NCI-H460 (cell line): ENCODE measurements around the gene SLC27A3. TPM values are rescaled to one million over a fixed set of nuclear protein-coding genes. Genes with fewer than 3 reads are reported as not detected.
"Not testable (repeated sequence)": the region's sequence is repeated elsewhere in the genome, so short reads cannot be mapped to it uniquely, and the experiment has no call there.

Experiments
- DNase-seq: peaks from one replicate; pipeline ENCODE4 v3.0.0-alpha.2; 2016; ENCODE audit warnings: low read depth; ENCODE audit errors: extremely low read depth
- total RNA-seq: library from RNA; depleted of rRNA; stranded (reverse); fragments of >200 nt; shearing (Covaris generic); gene quantifications from 2 replicates; pipeline ENCODE4 v1.2.3, GENCODE V29; 2014

The SLC27A3 gene
- total RNA-seq, 1 experiment from 2014 or later, result 1.2 TPM

DNA sequence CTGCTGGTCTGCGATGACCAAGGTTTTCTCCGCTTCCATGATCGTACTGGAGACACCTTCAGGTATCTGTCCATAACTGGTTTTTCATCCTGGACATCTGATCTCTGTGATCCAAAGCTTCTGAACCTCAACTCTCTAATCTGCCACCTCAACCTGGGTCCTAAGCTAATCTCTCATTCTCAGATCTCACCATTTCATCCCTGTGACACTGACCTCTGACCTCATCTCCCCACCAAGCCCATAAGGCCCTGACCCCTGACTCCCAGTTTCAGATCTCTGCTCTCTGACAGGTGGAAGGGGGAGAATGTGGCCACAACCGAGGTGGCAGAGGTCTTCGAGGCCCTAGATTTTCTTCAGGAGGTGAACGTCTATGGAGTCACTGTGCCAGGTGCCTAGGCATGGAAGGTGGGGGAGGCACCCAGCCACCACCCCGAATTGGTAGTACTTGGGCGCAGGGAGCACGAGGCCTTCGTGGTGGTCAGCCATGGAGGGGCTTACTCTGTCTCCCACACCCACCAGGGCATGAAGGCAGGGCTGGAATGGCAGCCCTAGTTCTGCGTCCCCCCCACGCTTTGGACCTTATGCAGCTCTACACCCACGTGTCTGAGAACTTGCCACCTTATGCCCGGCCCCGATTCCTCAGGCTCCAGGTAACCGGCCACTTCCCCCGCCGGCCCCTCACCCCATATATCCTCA lies 3.8 kb downstream of the SLC27A3 start:
- DNase-seq, result no peak

DNA sequence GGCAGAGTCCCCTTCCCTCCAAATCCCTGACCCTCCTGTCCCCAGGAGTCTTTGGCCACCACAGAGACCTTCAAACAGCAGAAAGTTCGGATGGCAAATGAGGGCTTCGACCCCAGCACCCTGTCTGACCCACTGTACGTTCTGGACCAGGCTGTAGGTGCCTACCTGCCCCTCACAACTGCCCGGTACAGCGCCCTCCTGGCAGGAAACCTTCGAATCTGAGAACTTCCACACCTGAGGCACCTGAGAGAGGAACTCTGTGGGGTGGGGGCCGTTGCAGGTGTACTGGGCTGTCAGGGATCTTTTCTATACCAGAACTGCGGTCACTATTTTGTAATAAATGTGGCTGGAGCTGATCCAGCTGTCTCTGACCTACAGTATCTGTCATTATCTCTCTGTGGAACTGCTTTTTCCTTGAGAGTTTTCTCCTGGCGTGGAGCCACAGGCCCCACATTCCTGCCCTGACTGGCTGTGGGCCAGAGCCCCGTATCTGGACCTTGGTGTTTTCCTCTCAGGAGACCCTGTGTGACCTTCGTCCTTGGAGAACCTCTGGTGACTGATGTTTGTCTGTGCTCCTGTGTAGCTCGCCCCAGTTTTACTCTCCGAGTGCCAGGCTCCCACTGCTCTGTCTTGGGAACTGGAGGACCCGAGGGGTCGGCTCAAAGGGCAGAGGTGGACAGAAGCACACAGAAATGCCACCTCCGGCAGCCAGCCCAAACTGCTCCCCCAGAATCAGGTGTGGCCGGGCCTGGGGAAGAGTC lies 4.8 kb downstream of the SLC27A3 start:
- DNase-seq, result no peak

DNA sequence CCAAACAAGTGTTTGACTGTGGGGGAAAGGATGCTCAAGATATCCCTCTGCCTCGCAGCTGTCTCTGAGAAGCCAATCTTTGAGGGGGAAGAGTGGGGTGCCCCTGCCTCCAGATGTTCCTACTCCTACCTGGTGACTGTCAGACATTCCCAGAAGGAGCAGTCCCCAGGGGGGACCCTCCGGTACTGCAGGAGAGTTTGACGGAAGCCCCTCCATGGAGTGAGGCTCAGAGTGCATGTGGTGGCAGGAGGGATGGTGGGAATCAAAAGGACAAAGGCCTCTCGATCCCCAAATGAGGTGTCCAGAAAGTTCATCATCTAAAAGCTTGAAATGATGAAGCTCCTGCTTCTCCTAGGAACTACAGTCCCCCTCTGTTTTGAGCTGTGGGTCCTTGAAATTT lies 5.3 kb downstream of the SLC27A3 start:
- no peak for DNase-seq

DNA sequence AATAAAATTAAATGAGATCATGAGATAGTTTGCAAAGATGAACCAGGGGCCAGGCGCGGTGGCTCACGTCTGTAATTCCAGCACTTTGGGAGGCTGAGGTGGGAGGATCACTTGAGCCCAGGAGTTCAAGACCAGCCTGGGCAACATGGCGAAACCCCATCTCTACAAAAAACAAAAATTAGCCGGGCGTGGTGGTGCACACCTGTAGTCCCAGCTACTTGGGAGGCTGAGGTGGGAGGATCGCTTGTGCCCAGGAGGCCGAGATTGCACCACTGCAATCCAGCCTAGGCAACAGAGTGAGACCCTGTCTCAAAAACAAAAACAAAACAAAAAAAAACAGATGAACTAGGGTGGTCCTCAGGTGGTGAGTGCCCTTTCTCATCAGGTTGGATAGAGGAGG lies 7.4 kb downstream of the SLC27A3 start:
- DNase-seq, result not testable (repeated sequence)

DNA sequence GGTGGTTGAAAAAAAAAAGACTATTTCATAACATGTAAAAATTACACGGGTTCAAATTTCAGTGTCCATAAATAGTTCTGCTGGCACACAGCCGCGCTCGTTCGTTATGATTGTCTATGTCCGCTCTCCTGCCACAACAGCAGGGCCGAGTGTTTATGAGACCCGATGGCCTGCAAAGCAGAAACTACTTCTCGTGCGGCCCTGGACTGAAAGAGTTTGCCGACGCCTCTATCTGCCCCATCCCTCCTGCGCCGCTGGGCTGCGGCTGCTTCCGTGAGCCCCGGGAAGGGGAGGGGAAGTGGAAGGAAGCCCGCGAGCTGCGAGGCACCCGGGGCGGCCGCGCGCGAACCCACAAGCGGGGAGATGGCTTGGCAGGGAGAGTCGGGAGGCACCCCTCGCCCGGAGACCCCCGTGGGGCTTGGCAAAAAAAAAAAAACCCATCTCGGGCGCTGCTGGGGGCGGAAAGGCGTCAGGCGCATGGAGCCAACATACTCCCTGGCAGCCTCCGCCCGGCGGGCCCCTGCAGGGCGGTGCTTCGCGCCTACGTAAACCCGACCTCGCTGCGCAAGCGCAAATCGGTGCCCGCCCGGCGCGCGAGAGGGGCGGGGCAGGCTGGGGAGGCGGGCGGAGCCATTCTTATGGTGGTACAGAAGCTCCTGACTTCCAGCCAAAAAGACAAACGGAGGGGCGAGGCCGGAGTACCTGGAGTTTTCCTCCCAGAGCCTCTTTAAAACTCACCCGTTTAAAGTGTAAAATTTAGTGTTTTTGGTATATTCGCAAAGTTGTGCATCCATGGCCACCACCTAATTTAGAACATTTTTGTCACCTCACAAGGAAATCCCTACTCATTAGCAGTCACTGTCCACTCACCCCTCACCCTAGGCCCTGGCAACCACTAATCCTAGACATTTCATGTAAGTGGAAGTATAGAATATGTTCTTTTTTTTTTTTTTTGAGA lies 8.3 kb downstream of the SLC27A3 start:
- DNase-seq, result peak; percentile 90

DNA sequence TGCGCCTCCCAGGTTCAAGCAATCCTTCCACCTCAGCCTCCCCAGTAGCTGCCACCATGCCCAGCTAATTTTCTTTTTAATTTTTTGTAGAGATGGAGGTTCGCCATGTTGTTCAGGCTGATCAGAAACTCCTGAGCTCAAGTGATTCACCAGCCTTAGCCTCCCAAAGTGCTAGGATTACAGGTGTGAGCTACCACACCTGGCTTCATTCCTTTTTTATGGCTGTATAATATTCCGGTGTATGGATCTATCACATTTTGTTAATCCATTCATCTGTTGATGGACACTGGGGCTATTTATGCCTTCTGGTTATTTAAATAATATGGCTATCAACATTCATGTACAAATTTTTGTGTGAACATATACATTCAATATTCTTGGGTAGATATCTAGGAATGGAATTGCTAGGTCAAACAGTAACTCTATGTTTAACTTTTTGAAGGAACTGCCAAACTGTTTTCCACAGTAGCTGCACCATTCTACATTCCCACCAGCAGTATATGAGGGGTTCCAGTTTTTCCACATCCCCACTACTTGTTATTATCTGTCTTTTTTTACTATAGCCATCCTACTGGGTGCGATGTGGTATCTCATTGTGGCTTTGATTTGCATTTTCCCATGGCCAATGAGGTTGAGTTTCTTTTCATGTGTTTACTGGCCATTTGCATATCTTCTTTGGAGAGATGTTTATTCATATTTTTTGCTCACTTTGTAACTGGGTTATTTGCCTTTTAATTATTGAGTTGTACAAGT lies 11.0 kb downstream of the SLC27A3 start:
- DNase-seq, result no peak

DNA sequence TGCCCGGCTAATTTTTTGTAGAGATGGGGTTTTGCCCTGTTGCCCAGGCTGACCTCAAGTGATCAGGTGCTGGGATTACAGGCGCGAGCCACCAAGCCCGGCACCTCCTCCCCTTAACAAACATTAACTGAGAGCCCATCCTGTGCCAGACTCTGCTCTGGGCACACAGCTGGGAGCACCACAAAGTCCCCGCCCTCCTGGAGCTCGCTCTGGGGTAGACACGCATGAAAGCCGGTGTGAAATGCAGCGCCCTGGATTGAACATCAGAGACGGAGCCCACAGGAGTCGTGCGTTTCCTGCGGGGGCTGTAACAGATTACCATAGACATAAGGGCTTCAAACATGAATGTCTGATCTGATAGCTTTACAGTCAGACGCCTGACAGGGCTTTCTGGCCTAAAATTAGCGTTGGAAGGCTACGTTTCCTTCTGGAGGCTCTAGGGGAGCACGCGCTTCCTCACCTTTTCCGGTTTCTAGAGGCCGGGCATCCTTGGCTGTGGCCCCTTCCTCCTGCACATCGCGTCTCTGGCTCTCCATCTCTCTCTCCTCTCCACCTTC lies 14.3 kb downstream of the SLC27A3 start:
- DNase-seq, result no peak

DNA sequence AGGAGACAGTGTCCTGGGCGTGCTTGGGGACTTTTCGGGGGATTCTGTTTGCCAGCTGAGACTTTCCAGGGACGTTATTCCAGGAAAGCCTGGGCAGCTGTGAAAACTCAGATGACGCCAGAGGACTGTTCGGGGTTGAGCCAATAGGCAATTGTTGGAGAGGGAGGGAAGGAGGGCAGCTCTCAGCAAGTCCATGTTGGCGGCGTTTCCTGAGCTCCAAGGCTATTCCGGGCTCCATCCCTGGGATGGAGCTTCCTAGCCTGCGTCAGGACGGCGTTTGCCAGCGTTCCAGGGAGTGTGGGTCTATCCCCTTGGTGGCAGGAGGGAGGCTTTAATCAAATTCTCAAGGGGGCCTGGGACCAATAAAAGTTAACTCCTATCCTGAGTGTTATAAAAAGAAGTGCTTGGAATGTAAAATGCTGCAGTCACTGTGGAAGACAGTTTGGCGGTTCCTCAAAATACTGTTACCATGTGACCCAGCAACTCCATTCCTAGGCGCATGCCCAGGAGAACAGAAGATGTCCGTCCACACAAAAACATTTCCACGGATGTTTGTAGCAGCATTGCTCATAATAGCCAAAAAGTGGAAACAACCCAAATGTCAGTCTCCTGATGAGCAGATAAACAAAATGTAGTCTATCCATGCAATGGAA lies 15.2 kb downstream of the SLC27A3 start:
- no peak for DNase-seq

DNA sequence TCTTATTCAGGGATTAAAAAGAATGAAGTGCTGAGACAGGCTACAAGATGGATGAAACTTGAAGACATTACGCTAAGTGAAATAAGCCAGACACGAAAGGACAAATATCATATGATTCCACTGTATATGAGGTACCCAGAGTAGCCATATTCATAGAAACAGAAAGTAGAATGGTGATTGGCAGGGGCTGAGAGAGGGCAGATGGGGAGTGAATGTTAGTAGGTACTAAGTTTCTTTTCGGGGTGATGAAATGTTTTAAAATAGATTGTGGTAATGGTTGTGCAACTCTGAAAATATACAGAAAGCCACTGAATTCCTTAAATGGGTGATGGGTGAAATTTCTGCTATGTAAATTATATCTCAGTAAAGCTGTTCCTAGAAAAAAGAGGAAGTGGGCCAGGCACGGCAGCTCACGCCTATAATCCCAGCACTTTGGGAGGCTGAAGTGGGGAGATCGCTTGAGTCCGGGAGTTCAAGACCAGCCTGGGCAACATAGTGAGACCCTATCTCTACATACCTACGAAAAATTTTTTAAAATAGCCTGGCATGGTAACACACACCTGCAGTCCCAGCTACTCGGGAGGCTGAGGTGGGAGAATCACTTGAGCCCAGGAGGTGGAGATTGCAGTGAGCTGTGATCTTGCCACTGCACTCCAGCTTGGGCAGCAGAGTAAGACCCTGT lies 15.9 kb downstream of the SLC27A3 start:
- DNase-seq, result no peak

DNA sequence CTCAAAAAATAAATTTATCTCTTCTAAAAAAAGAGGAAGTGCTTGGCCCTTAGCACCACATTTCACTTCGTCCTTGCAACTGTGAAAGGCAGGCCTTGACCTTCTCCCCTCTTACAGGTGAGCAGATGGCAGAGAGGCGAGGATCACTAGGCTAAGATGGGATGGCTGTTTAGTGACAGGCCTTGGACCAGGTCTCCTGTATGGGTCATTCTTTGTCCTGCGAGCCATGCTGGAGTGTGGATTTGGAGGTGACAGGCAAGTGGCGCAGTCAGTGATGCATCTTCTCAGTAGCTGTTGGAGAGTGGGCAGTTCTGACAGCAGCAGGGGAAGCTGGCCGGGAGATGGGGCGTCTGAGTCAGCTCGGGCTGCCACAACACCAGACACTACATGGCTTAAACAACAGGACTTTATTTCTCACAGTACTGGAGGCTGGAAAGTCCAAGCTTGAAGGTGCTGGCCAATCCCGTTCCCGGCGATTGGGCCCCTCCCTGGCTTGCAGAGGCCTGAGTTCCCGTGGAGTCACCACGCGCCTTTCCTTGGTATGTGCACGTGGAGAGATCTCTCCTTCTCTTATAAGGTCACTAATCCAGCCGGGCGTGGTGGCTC lies 16.5 kb downstream of the SLC27A3 start:
- DNase-seq, result no peak

DNA sequence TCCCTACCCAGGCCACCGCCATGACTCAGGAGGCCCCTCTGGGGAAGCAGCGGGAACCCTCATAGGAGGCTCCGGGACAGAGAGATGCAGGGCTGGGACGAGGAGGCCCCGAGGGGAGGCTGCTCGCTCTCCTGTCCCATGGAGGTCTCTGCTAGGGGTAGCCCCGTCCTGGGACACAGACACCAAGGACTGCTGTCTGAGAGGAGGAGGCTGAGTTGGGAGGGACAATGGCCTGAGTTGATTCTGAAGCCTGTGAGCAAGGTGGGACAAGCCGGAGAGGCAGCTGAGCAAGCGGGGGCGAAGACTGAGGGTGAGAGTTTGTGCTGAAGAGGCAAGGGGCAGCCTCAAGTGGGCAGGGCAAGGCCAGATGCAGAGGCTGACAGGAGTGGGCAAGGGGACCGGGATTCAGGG lies 17.4 kb downstream of the SLC27A3 start:
- no peak for DNase-seq

DNA sequence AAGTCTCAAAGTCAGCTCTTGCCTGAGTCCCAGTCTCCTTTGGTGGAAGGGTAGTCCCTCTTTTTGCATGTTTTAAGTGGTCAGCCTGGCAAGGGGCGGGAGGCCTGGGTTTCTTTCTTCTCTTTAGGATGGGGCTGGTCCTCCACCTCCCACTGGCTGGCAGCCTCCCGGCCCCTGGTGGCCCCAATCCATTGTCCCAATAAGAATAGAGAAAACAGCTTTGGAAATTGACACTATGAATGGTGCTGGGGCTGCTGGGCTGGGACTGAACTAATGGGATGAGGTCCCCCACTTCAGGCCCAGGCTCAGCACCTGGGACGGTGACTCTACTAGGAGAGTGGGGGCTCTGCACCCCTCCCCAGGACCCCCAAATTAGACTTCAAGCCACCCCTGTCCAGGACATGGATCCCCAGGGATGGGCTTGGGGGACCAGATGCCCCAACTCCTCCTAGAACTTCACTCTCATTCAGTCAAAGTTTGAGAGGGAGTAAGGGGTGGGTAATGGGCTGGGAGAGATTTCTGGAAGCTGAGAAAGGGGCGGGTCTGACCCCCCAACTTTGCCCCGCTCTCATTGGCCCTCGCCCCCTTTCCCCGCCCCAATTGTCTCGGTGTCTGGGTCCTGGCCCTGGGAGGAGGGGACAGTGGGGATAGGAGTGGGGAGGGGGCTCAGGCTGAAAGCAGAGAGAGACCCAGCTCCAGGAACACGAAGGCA lies 18.2 kb downstream of the SLC27A3 start:
- no peak for DNase-seq

DNA sequence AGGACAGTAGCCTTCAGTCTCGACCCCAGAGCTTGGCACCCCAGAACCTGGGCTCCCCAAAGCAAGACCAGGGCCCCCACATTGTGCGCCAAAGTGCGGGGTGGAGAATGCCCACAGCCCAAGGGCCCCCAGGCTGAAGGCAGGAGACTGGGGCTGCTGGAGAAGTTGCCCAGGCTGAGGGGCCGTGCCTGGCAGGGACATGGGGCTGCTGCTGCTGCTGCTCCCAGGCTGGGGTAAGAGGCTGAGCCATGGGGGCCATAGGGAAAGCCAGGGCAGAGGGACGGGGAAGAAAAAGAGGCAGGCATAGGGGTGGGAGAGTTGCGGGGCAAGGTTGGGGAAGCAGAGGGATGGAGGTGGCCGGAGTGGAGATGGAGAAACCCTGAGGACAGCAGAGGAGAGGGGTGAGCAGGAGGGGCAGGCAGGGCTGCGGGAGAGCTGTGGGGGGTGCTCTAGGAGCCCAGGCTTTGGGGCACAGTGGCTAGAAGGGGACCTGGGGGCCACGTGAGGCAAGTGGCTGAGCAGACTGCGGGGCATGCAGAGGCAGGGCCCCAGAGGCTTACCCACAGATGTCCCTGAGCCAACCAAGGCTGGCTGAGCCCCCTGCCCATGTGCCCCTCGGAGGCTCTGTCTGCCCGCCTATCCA lies 18.9 kb downstream of the SLC27A3 start:
- no peak for DNase-seq

DNA sequence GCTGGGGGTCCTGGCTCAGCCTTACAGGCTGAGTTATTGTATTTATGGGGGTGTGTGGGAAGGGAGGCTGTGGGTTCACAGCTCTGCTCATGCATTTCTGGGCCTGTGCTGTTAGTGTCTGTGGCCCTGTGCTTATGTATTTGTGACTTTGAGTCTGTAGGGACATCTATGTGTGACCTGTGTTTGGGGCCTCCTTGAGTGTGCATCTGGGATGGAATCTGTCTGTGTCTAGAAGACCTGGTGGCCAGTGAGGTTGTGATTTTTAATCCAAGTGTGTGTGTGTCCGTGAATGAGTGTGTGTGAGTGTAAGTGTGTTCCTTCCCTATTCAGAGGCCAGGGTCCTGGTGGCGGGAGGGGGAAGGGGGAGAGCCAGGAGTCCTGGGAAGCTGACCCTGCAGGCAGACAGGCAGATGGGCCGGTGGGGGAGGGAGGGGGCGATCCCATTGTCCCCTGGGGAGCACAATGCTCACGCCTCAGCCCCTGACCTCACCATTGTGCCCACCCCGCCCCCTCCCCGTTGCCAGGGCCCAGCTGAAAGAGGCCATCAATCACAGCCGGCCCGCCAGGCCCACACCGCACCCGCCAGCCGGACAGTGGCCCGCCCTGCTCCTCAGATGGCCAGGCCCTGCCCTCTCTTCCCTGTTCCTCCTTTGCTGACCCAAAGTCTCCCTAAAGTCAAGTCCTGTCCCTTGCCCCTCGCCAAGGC lies 19.6 kb downstream of the SLC27A3 start:
- DNase-seq, result no peak

DNA sequence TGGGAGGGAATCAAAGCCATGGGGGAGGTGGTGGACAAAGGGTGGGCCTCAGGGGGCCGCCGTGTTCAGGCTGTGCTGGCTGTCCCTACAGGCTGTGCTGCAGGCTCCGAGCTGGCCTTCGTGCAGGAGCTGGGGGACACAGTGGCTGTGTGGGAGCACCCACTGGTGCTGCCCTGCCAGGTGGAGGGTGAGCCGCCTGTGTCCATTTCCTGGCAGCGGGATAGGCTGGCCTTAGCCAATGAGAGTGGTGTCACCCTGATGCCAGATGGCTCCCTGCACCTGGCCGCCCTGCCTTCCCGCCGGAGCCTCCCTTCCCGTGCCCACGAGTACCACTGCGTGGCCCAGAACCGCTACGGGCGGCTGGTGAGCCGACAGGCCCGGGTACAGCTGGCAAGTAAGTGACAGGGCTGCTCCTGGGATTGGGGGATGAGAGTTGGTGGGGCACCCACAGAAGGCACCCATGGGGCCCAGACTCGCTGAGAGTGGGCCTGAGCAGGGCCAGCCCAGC lies 20.2 kb downstream of the SLC27A3 start:
- DNase-seq, result no peak

DNA sequence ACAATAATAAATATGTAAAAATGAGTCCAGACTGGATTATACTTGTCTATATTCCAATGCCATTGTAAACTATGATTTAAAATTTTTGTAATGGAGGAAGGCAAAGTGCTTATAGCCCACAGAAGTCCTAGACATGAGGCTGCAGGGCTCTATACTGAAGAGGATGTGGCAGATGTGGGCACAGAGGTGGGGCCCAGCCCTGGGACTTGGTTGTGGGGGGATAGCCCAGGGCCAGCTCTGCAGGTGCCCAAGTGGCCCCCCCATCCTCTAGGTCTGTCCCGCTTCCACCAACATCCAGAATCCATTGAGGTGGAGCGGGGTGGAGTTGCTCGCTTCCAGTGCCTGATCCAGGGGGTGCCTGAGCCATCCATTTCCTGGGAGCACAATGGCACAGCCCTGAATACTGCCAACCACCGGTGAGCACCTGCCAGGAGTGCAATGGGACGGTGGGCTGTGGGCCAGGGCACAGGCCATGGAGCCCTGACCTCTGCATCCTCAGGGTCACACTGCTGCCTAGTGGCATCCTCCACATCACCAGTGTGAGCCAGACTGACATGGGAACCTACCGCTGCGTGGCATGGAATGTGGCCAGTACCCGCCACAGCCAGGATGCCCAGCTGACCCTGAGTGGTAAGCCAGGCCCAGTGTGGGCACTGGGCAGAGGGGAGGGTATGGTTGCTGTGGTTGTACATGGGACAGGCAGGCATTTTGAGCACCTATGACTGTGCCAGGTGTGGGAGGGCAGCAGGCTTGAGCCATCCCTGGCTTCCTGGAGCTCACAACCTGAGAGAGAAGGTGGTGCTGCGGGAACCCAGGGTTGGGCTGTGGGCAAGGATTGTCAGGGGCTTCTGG lies 21.0 kb downstream of the SLC27A3 start:
- DNase-seq, result no peak
